ENCODE results near the gene CGB1. TPM values are rescaled to one million over a fixed set of nuclear protein-coding genes. Genes with fewer than 3 reads are reported as not detected.

Gene CGB1
- total and polyA plus RNA-seq, 10 of the 15 experiments (the other 5 are each of a cell fraction or from before 2014, with no cell fraction given), result not detected

- TF ChIP-seq, protein P1, sequence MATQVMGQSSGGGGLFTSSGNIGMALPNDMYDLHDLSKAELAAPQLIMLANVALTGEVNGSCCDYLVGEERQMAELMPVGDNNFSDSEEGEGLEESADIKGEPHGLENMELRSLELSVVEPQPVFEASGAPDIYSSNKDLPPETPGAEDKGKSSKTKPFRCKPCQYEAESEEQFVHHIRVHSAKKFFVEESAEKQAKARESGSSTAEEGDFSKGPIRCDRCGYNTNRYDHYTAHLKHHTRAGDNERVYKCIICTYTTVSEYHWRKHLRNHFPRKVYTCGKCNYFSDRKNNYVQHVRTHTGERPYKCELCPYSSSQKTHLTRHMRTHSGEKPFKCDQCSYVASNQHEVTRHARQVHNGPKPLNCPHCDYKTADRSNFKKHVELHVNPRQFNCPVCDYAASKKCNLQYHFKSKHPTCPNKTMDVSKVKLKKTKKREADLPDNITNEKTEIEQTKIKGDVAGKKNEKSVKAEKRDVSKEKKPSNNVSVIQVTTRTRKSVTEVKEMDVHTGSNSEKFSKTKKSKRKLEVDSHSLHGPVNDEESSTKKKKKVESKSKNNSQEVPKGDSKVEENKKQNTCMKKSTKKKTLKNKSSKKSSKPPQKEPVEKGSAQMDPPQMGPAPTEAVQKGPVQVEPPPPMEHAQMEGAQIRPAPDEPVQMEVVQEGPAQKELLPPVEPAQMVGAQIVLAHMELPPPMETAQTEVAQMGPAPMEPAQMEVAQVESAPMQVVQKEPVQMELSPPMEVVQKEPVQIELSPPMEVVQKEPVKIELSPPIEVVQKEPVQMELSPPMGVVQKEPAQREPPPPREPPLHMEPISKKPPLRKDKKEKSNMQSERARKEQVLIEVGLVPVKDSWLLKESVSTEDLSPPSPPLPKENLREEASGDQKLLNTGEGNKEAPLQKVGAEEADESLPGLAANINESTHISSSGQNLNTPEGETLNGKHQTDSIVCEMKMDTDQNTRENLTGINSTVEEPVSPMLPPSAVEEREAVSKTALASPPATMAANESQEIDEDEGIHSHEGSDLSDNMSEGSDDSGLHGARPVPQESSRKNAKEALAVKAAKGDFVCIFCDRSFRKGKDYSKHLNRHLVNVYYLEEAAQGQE (IDR thresholded peaks at IDR 0.05; ENCODE audit: low read depth, low read length), result no peak
- TF ChIP-seq TARDBP (IDR thresholded peaks at IDR 0.05; ENCODE audit: borderline replicate concordance), result no peak
- TF ChIP-seq BCL11A (IDR thresholded peaks at IDR 0.05; ENCODE audit: low read depth, low read length), result no peak
- no peak for TF ChIP-seq RFX5 (IDR thresholded peaks at IDR 0.05; ENCODE audit: low read depth, low read length)
- TF ChIP-seq RAD51 (IDR thresholded peaks at IDR 0.05), result no peak
- no peak for TF ChIP-seq PRDM15 (CRISPR knock-in tag; IDR thresholded peaks at IDR 0.05)
Observed at GRCh38 chr19:49017041-49017665, 19.5 kb downstream of the CGB1 start, which contains the start of gene LHB (continued).
